CD4-positive, alpha-beta T cell treated with Interleukin-17A for 1 hour (primary cell): ENCODE results near the gene ERCC6.
A peak's percentile ranks its signal among the peaks of the same experiment; 100 is the strongest.

Experiments used
- DNase-seq: peaks from one replicate; pipeline ENCODE4 v3.0.0-alpha.2; 2020

Gene ERCC6

GRCh38 chr10:49538381-49539319 lies at the start of gene ERCC6:
Gene ERCC6, minus strand, starts transcription at chr10:49539121.
- DNase-seq = peak; percentile 97

- DNase-seq = no peak
These were observed 49.1 kb upstream of the ERCC6 start for GRCh38 chr10:49587981-49588380.

DNA sequence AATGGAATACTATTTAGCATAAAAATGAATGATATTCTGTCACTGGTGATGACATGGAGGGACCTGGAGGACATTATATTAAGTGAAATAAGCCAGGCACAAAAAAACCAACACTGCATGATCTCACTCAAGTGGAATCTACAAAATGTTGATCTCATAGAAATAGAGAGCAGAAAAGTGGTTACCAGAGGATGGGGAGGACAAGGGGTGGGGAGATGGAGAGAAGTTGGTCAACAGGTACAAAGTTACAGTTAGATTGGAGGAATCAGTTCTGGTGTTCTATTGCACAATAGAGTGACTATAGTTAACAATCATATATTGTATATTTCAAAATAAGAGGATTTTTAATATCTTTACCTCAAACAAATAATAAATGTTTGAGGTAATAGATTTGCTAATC lies 46.5 kb upstream of the ERCC6 start:
- no peak for DNase-seq

DNA sequence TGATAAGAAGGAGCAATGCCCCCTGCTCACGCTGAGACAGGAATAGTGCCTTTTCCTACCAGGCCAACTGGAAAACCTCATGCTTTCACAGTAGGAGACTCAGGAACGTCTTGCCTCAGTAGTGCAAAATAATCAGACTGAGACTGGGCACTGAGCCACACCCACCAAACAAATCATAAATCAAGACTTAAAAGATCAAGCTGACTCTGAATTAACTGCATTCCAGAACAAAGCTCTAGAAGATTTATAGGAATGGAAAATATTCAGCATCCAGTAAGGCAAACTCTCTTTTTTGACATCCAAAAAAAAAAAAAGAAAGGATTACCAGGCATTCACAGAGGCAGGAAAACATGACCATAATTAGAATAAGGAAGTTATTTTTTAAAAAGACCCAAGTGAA lies 40.7 kb upstream of the ERCC6 start:
- DNase-seq = no peak

- DNase-seq = no peak
These were observed 39.5 kb upstream of the ERCC6 start for GRCh38 chr10:49578392-49578791.

DNA sequence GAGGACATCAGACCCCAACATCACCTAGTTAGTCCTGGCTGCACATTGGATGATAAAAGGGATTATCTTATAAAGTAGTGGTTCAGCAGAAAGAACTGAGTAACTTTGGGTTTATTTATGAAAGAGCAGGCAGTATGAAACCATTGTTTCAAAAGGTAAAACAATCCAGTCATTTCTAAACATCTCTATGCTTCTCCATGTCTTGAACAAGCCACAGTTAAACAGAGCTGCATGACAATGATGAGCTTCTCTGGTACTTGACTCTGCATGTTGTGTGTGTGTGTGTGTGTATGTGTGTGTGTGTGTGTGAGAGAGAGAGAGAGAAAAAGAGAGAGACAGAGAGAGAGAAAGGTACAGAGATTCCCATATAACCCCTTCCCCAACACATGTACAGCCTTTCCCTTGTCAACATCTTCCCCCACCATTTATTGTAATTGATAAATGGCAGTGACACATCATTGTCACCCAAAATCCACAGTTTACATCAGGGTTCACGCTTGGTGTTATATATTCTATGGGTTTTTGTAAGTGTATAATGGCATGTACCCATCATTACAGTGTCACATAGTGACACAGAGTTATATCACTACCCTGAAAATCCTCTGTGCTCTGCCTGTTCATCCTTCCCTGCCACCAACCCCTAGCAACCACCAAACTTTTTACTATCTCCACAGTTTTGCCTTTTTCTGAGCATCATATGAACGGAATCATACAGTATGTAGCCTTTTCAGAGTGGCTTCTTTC lies 38.4 kb upstream of the ERCC6 start:
- DNase-seq = no peak

DNA sequence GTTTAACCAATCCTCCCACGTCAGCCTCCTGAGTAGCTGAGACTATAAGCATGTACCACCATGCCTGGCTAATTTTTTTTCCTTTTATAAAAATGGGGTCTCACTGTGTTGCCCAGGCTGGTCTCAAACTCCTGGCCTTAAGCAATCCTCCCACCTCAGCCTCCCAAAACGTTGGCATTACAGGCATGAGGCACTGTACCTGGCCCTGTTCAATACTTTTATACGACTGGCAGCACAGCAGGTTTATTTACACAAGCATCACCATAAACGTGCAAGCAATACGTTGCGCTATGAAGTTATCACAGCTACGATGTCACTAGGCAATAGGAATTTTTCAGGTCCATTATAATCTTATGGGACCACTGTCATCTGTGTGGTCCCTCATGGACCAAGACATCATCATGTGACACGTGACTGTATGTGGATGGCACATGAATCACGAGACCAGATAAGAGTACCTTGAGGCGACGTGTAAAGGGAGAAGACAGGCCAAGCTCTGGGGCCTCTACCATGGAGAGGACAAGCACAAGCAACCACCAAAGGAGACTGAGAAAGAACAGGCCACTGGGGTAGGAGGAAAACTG lies 36.7 kb upstream of the ERCC6 start:
- no peak for DNase-seq

DNA sequence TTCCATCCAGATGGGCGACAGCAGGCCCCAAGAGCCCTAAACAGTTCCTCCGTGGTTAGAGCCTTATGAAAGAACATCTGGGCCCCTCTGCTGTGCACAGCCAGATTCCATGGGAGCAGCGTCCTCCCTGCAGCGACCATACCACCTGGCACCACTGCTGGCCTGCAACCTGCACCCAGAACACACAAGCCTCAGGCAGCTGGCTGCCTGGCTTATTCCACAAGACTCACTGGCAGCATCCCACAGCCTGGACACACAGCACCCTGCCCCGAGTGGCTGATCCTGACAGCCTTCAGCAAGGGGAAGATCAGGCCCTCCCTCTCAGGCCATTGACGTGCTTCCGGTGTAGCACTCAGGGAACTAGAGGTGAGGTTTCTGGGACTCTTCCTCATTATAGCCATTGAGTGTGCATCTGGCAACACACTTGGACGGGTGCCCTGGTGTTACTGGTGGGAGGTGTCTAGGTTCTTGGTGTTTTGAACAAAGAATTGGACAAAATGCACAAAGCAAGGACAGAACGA lies 33.7 kb upstream of the ERCC6 start:
- no peak for DNase-seq

GRCh38 chr10:49571388-49571787 lies 32.5 kb upstream of the ERCC6 start:
- no peak for DNase-seq

GRCh38 chr10:49569031-49569631 lies 30.2 kb upstream of the ERCC6 start:
- no peak for DNase-seq

- no peak for DNase-seq
These were observed 29.3 kb upstream of the ERCC6 start for GRCh38 chr10:49568235-49568634.

GRCh38 chr10:49567810-49568209 lies 28.9 kb upstream of the ERCC6 start:
- no peak for DNase-seq

- DNase-seq = no peak
These were observed 25.6 kb upstream of the ERCC6 start for GRCh38 chr10:49564461-49565009.

GRCh38 chr10:49562893-49563292 lies 24.0 kb upstream of the ERCC6 start:
- DNase-seq = no peak

DNA sequence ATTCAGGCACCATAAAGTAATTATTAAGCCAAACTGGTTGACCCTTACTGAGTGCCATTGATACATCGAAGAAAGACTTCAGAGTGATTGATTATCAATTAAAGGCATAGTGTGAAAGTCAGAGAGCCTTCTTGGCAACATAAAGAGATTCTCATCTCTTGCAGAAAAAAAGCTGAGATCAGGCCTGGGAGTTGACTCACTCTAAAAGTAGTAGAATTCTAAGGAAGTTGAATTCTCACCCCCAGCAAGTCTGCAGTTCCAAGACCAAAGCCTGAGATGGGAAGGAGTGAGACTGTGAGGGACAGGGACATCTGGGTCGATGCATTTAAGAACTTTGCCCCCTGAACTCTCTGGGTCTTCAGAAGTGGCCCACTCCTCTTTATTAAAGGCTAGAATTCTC lies 21.6 kb upstream of the ERCC6 start:
- DNase-seq = no peak

- DNase-seq = no peak
These were observed 20.6 kb upstream of the ERCC6 start for GRCh38 chr10:49559476-49559875.

DNA sequence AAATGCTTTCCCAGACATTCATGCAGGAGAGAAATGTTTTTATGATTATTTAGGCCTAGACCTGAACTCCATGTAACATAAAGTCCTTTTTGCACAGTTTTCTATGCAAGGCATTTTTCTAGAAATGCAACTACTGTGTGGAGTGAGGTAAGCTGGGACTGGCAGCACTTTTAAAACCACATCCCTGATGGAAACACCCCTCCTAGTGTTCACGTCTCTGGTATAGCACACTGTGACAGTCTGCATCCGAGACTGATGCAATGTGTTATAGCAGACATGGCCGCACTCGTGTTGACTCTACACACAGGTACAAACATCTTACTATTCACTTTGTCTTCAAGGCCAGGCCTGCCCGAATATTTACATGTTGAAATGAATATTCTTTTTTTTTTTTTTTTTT lies 19.3 kb upstream of the ERCC6 start:
- DNase-seq = no peak

DNA sequence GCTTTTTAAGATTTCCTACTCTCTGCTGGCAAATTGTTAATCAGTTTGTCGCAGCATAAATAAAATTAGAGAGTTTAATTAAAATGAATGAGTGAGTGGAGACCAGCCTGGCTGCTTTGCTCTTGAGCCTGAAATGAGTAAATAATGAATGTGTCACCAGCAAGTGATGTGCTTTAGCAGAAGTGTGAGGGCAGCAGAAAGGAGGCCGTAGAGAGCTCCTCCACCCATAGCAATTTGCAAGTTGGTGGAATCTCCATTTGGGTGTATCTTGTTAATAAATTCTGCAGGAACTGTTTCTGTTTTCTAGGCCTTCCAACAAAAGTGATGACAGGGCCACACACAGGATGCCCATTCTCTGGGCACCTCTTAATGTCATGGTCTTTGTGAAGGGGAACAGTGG lies 18.8 kb upstream of the ERCC6 start:
- DNase-seq = no peak

DNA sequence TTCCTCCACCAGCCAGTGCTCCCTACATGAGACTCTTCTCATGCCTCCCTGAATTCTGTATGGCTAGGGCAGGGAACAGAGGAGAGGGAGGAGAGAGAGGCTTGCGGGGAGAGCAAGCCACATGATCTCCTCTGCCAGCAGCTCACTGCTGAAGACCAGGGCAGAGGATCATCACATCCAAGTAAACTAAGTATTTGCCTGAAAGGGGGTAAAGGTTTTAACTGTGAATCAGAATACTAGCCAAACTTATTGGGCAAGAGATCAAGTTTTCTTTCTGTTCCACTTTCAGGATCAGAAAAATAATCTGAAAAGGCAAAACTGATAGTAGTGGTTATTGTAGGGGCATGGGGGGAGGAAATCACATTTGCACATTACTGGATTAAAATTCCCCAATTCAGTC lies 17.8 kb upstream of the ERCC6 start:
- no peak for DNase-seq

DNA sequence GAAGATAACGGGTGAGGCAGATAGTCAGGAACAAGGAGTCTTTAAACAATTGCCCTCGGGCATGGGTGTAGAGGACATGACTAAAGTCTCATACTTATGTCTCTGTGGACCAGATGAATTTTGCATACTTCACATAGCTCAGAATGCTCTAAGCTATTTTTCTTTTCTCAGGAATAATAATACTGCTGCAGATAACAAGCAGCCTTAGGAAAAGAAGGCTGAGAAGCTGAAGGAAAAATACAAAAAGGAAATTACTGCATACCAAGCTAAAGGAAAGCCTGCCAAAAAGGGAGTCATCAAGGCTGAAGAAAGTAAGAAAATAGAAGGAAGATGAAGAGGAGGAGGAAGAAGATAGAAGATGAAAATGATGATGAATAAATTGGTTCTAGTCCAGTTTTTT lies 13.4 kb upstream of the ERCC6 start:
- no peak for DNase-seq

GRCh38 chr10:49550563-49550962 lies 11.6 kb upstream of the ERCC6 start:
- no peak for DNase-seq

- no peak for DNase-seq
These were observed 10.9 kb upstream of the ERCC6 start for GRCh38 chr10:49549640-49550346.
